Right atrium auricular region (tissue), 2 donors: ENCODE measurements around the gene OR10T2. TPM values are rescaled to one million over a fixed set of nuclear protein-coding genes. Genes with fewer than 3 reads are reported as not detected.
"Not testable (repeated sequence)": the region's sequence is repeated elsewhere in the genome, so short reads cannot be mapped to it uniquely, and the experiment has no call there.

Source experiments
- DNase-seq: peaks from one replicate; pipeline ENCODE4 v3.0.0-alpha.2; 2019; ENCODE audit warnings: low spot score
- H3K27ac ChIP-seq, 2 donors: fragments of 200-600 bp; sonication (generic); 1 replicate in 1 of 2; 2 replicates in 1 of 2; pipeline ENCODE4 v1.5.1; 2016 to 2019
- H3K27me3 ChIP-seq, 2 donors: fragments of 200-600 bp; sonication (generic); one replicate each; pipeline versions ENCODE4 v1.5.1 to v1.6.0; 2017 to 2019
- H3K36me3 ChIP-seq: fragments of 200-600 bp; sonication (generic); one replicate; pipeline ENCODE4 v1.5.1; 2016
- H3K4me1 ChIP-seq, 2 donors: fragments of 200-600 bp; sonication (generic); one replicate each; pipeline versions ENCODE4 v1.5.1 to v1.6.0; 2017 to 2019
- H3K4me3 ChIP-seq, 2 donors: fragments of 200-600 bp; sonication (generic); 1 replicate in 1 of 2; 2 replicates in 1 of 2; pipeline ENCODE4 v1.5.1; 2017 to 2019; ENCODE audit warnings: mild to moderate bottlenecking in 1 of 2, moderate library complexity in 1 of 2
- H3K9me3 ChIP-seq, 2 donors: fragments of 200-600 bp; sonication (generic); one replicate each; pipeline ENCODE4 v1.5.1; 2019
- CTCF ChIP-seq, 2 donors: fragments of 200-600 bp; sonication (generic); IDR thresholded peaks; one replicate each; pipeline ENCODE4 v1.5.1; 2019; ENCODE audit warnings: antibody characterized with exemption in 2 of 2
- total RNA-seq, 2 donors: library from RNA; depleted of rRNA; stranded (reverse); fragments of >200 nt; gene quantifications; one replicate each; pipeline ENCODE4 v1.1.0, GENCODE V29; 2016

The OR10T2 gene
- total RNA-seq, 2 donors from 2014 or later = not detected

GRCh38 chr1:158393476-158393875 lies 5.8 kb downstream of the OR10T2 start:
- no peak for TF ChIP-seq CTCF (IDR thresholded peaks at IDR 0.05)
- H3K36me3 ChIP-seq = no peaks in the 10 kb centered on the region
- DNase-seq = no peak
- H3K9me3 ChIP-seq = no peaks in the 10 kb centered on the region
- H3K27ac ChIP-seq = no peak overlapping the region
- no peak overlapping the region for H3K4me3 ChIP-seq
- H3K4me1 ChIP-seq = no peaks in the 10 kb centered on the region
- no peaks in the 10 kb centered on the region for H3K27me3 ChIP-seq

GRCh38 chr1:158391099-158391498 lies 8.2 kb downstream of the OR10T2 start:
- no peak for DNase-seq
- no peak for TF ChIP-seq CTCF (IDR thresholded peaks at IDR 0.05)

GRCh38 chr1:158390331-158390730 lies 8.9 kb downstream of the OR10T2 start:
- Histone ChIP-seq H3K9me3 (no peaks in the 10 kb centered on the region), H3K27ac (no peak overlapping the region), H3K4me3 (no peak overlapping the region), H3K4me1 (no peaks in the 10 kb centered on the region), H3K36me3 (no peaks in the 10 kb centered on the region), H3K27me3 (no peaks in the 10 kb centered on the region)
- no peak for TF ChIP-seq CTCF (IDR thresholded peaks at IDR 0.05)
- no peak for DNase-seq

More at GRCh38 chr1:158391099-158391498, 8.2 kb downstream of the OR10T2 start:
- Histone ChIP-seq H3K27ac (no peak overlapping the region), H3K4me3 (no peak overlapping the region), H3K4me1 (no peaks in the 10 kb centered on the region), H3K27me3 (no peaks in the 10 kb centered on the region), H3K9me3 (no peaks in the 10 kb centered on the region), H3K36me3 (no peaks in the 10 kb centered on the region)

- no peak overlapping the region for H3K27ac ChIP-seq
- no peaks in the 10 kb centered on the region for H3K36me3 ChIP-seq
- H3K4me3 ChIP-seq = no peak overlapping the region
- DNase-seq = no peak
- no peaks in the 10 kb centered on the region for H3K4me1 ChIP-seq
- no peaks in the 10 kb centered on the region for H3K27me3 ChIP-seq
- H3K9me3 ChIP-seq = peaks cover 0 to 26% of the 10 kb centered on the region in 2 donors
- no peak for TF ChIP-seq CTCF (IDR thresholded peaks at IDR 0.05)
Measured at GRCh38 chr1:158374860-158375259, 24.4 kb downstream of the OR10T2 start.

- H3K36me3 ChIP-seq, H3K27ac ChIP-seq, H3K4me3 ChIP-seq, H3K4me1 ChIP-seq, DNase-seq, H3K27me3 ChIP-seq: not testable (repeated sequence)
- H3K9me3 ChIP-seq = peaks cover 0 to 22% of the 10 kb centered on the region in 2 donors
Measured at GRCh38 chr1:158374101-158374500, 25.2 kb downstream of the OR10T2 start.

GRCh38 chr1:158371188-158371953 lies 27.9 kb downstream of the OR10T2 start:
- no peak for DNase-seq
- H3K4me1 ChIP-seq = no peaks in the 10 kb centered on the region
- no peak overlapping the region for H3K27ac ChIP-seq
- no peak for TF ChIP-seq CTCF (IDR thresholded peaks at IDR 0.05)
- H3K9me3 ChIP-seq = peaks cover 0 to 22% of the 10 kb centered on the region in 2 donors
- H3K4me3 ChIP-seq = no peak overlapping the region
- H3K36me3 ChIP-seq = no peaks in the 10 kb centered on the region
- no peaks in the 10 kb centered on the region for H3K27me3 ChIP-seq
